Peyer's patch (tissue), 4 donors: Measurements from ENCODE around the gene CLC.

Source experiments
- POLR2A ChIP-seq, 2 donors: fragments of 450-650 bp; IDR thresholded peaks; one replicate each; pipeline ENCODE4 v1.5.1; 2017; ENCODE audit warnings: antibody characterized with exemption in 2 of 2, mild to moderate bottlenecking in 2 of 2, moderate library complexity in 2 of 2
- TF ChIP-seq, protein P1 (sequence below), 6 experiments: fragments of 450-650 bp in 4 of 6; fragments of 200-600 bp in 2 of 6; sonication (generic) in 1 of 6; IDR thresholded peaks; one replicate each; pipeline ENCODE4 v1.5.1; 2017 to 2019; ENCODE audit warnings: antibody characterized with exemption in 6 of 6, mild to moderate bottlenecking in 3 of 6, moderate library complexity in 1 of 6

DNA sequence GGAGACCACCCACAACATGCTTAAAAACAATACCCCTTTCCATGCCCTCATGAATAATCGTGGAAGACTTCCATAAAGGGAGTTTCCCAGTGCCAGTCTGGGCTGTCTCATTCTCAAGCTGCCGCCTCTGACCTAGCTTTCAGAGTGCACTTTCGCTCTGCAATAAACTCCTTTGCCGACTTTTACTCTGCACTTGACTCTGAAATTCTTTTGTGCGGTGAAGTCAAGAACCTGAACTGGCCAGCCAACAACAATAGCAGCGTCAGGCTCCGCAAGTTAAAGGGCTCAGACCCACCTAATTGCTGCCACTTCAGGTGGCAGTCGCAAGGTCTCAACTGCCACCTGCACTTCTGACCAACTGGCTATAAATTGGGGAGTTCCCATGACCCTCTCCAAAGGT, 30.5 kb upstream of the CLC start:
- TF ChIP-seq POLR2A (IDR thresholded peaks at IDR 0.05) = no peak
- TF ChIP-seq, protein P1, sequence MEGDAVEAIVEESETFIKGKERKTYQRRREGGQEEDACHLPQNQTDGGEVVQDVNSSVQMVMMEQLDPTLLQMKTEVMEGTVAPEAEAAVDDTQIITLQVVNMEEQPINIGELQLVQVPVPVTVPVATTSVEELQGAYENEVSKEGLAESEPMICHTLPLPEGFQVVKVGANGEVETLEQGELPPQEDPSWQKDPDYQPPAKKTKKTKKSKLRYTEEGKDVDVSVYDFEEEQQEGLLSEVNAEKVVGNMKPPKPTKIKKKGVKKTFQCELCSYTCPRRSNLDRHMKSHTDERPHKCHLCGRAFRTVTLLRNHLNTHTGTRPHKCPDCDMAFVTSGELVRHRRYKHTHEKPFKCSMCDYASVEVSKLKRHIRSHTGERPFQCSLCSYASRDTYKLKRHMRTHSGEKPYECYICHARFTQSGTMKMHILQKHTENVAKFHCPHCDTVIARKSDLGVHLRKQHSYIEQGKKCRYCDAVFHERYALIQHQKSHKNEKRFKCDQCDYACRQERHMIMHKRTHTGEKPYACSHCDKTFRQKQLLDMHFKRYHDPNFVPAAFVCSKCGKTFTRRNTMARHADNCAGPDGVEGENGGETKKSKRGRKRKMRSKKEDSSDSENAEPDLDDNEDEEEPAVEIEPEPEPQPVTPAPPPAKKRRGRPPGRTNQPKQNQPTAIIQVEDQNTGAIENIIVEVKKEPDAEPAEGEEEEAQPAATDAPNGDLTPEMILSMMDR (IDR thresholded peaks at IDR 0.05) = no peak
